ENCODE results near the gene C2CD5. TPM values are rescaled to one million over a fixed set of nuclear protein-coding genes. Genes with fewer than 3 reads are reported as not detected.

Gene C2CD5
- total RNA-seq, 1 experiment from 2014 or later: 44.6 TPM

DNA sequence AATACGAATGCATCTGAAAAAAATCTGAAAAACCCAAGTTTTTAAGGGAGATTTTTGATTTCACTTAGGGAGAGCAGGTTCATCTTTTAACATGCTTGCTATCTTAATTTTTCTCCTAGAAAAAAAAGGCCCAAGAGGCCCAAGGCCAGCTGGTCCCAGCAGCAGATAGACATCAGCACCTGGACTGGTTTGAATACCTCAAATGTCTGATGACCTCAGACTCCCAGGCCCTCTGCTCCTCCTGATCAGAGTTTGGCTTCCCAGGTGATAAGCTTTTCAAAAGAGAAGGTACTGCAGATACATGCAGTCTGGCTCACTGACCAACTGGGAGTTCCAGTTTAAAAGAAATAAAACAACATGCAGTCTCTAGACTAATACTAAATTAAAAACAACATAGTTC lies 82.6 kb downstream of the C2CD5 start:
- H3K9me3 Mint-ChIP-seq (ENCODE audit: unreplicated experiment): no peaks in the 10 kb centered on the region
- BruUV-seq (replicated peaks): no TSS peak
- intact Hi-C loops (cut with micrococcal nuclease; ENCODE audit: unreplicated experiment): no loop called here

GRCh38 chr12:22459838-22460490 lies 84.4 kb downstream of the C2CD5 start:
- ChIA-PET POLR2A (no interaction called here), CTCF (interaction anchor here (0.6 to 1.7 kb wide), 10 partner anchors 9 to 812 kb away, joined by 3 to 9 read pairs (median 3); partner anchors contain the start of gene C2CD5)
- Histone ChIP-seq H3K4me1 (no peaks in the 10 kb centered on the region), H3K36me3 (ENCODE audit: control insufficient read depth, insufficient read depth, low read length) (no peaks in the 10 kb centered on the region; the same call in 1 of the 2 replicates), H3K9me3 (no peaks in the 10 kb centered on the region), H3K4me3 (ENCODE audit: low read depth, low read length) (no peak overlapping the region), H3K27me3 (replicated peaks; ENCODE audit: control insufficient read depth, insufficient read depth, low read length) (no peaks in the 10 kb centered on the region)
- peak; percentile 78 to 82 for TF ChIP-seq CTCF (IDR thresholded peaks at IDR 0.05; ENCODE audit: insufficient read depth in 1 of 2, low read depth in 1 of 2, low read length in 1 of 2, severe bottlenecking in 1 of 2, unreplicated experiment in 1 of 2)
- Mint-ChIP-seq H3K4me1 (ENCODE audit: low read depth, unreplicated experiment) (no peaks in the 10 kb centered on the region), H3K36me3 (ENCODE audit: insufficient read depth, unreplicated experiment) (peaks cover 6% of the 10 kb centered on the region), H3K27ac (ENCODE audit: unreplicated experiment) (no peak overlapping the region), H3K27me3 (ENCODE audit: insufficient read depth, unreplicated experiment) (no peaks in the 10 kb centered on the region), H3K9me3 (ENCODE audit: unreplicated experiment) (no peaks in the 10 kb centered on the region), H3K4me3 (ENCODE audit: unreplicated experiment) (no peak overlapping the region)
- BruUV-seq (replicated peaks): no TSS peak
- intact Hi-C loops (cut with micrococcal nuclease; ENCODE audit: unreplicated experiment): loop anchor here (1.0 kb wide), 1 partner anchor 377 kb away; no protein-coding TSS in a partner anchor
- DNase-seq: peak in 1 of 2 experiments; percentile 58

More for the DNA sequence above, 82.6 kb downstream of the C2CD5 start:
- no peaks in the 10 kb centered on the region for H3K27me3 ChIP-seq (replicated peaks; ENCODE audit: control insufficient read depth, insufficient read depth, low read length)
- H3K36me3 ChIP-seq (ENCODE audit: control insufficient read depth, insufficient read depth, low read length): no peaks in the 10 kb centered on the region; the same call in 1 of the 2 replicates
- no peaks in the 10 kb centered on the region for H3K4me1 ChIP-seq
- peak in 1 of 2 experiments; percentile 45 for DNase-seq
- H3K4me3 ChIP-seq (ENCODE audit: low read depth, low read length): no peak overlapping the region
- POLR2A ChIA-PET: no interaction called here
- H3K9me3 ChIP-seq: no peaks in the 10 kb centered on the region
- Mint-ChIP-seq H3K36me3 (ENCODE audit: insufficient read depth, unreplicated experiment) (peaks cover 6% of the 10 kb centered on the region), H3K4me3 (ENCODE audit: unreplicated experiment) (no peak overlapping the region), H3K27me3 (ENCODE audit: insufficient read depth, unreplicated experiment) (no peaks in the 10 kb centered on the region), H3K27ac (ENCODE audit: unreplicated experiment) (no peak overlapping the region), H3K4me1 (ENCODE audit: low read depth, unreplicated experiment) (no peaks in the 10 kb centered on the region)
- CTCF ChIA-PET: interaction anchor here (0.6 kb wide), 1 partner anchor 62 kb away, joined by 4 read pairs; no protein-coding TSS in a partner anchor
- TF ChIP-seq CTCF (IDR thresholded peaks at IDR 0.05; ENCODE audit: insufficient read depth in 1 of 2, low read depth in 1 of 2, low read length in 1 of 2, severe bottlenecking in 1 of 2, unreplicated experiment in 1 of 2): no peak

DNA sequence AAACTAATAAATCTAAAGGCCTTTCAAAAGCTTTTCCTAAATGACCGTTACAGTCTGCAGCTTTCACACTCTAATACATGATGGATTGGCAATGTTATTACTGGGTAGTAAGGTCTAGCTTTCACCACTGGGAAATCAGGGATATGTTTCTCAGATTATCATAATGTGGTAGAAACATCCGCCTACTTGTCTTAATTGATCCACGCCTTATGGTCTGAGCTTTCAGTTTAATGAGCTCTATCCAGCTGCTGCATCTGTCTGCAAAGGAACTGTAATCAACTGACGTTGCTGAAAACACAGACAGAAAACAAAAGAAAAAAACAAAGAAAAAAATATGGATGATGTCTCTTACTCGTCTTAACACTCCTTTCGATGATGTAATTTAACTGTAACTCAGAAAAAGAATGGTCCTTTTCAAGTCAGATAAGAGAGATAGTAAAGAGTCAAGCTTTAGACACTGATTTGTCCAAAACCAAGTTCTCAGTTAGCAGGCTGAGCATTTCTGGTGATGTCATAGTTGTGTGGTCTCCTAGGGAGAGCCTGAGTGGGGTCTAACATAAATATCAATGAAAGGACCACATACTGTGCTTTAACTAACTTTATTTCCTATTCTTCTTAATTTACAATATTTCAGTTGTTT lies 85.9 kb downstream of the C2CD5 start:
- ChIA-PET POLR2A (interaction anchor here (0.6 kb wide), 2 partner anchors 32 to 375 kb away, joined by 3 to 4 read pairs; no protein-coding TSS in a partner anchor), CTCF (interaction anchor here (1.7 kb wide), 1 partner anchor 10 kb away, joined by 6 read pairs; no protein-coding TSS in a partner anchor)
- Mint-ChIP-seq H3K4me3 (ENCODE audit: unreplicated experiment) (no peak overlapping the region), H3K9me3 (ENCODE audit: unreplicated experiment) (no peaks in the 10 kb centered on the region), H3K36me3 (ENCODE audit: insufficient read depth, unreplicated experiment) (peaks cover 6% of the 10 kb centered on the region), H3K27me3 (ENCODE audit: insufficient read depth, unreplicated experiment) (no peaks in the 10 kb centered on the region), H3K4me1 (ENCODE audit: low read depth, unreplicated experiment) (no peaks in the 10 kb centered on the region), H3K27ac (ENCODE audit: unreplicated experiment) (no peak overlapping the region)
- TF ChIP-seq CTCF (IDR thresholded peaks at IDR 0.05; ENCODE audit: insufficient read depth in 1 of 2, low read depth in 1 of 2, low read length in 1 of 2, severe bottlenecking in 1 of 2, unreplicated experiment in 1 of 2): no peak
- intact Hi-C loops (cut with micrococcal nuclease; ENCODE audit: unreplicated experiment): no loop called here
- H3K4me3 ChIP-seq (ENCODE audit: low read depth, low read length): no peak overlapping the region
- BruUV-seq (replicated peaks): no TSS peak
- no peaks in the 10 kb centered on the region for H3K4me1 ChIP-seq
- DNase-seq: no peak
- no peaks in the 10 kb centered on the region for H3K27me3 ChIP-seq (replicated peaks; ENCODE audit: control insufficient read depth, insufficient read depth, low read length)
- no peaks in the 10 kb centered on the region for H3K9me3 ChIP-seq
- H3K36me3 ChIP-seq (ENCODE audit: control insufficient read depth, insufficient read depth, low read length): no peaks in the 10 kb centered on the region
